Fibroblast of lung (primary cell): ENCODE data around the gene NR6A1. TPM values are rescaled to one million over a fixed set of nuclear protein-coding genes. Genes with fewer than 3 reads are reported as not detected.
A peak's percentile ranks its signal among the peaks of the same experiment; 100 is the strongest.

Experiments used
- DNase-seq, 2 donors: peaks; one replicate each; pipeline versions ENCODE4 v3.0.0 to v3.0.0-alpha.2; 2010; ENCODE audit warnings: low read depth in 2 of 2
- H2AFZ ChIP-seq: 2 replicates; pipeline ENCODE4 v1.5.1; 2012; ENCODE audit warnings: low read length, control low read depth, inconsistent platforms
- H3K27ac ChIP-seq: 2 replicates; pipeline ENCODE4 v1.5.1; 2011; ENCODE audit warnings: low read length, control low read depth; ENCODE audit not compliant: insufficient read depth
- H3K27me3 ChIP-seq: 2 replicates; pipeline ENCODE4 v1.5.1; 2011; ENCODE audit warnings: mild to moderate bottlenecking, low read length; ENCODE audit not compliant: control insufficient read depth, insufficient read depth
- H3K36me3 ChIP-seq: 2 replicates; pipeline ENCODE4 v1.5.1; 2011; ENCODE audit warnings: low read length; ENCODE audit not compliant: control insufficient read depth, insufficient read depth
- H3K4me1 ChIP-seq: 2 replicates; pipeline ENCODE4 v1.5.1; 2011; ENCODE audit warnings: low read length; ENCODE audit not compliant: control insufficient read depth, insufficient read depth; ENCODE audit errors: extremely low read depth
- H3K4me2 ChIP-seq: 2 replicates; pipeline ENCODE4 v1.5.1; 2011; ENCODE audit warnings: low read length, control low read depth; ENCODE audit not compliant: insufficient read depth; ENCODE audit errors: extremely low read depth
- H3K4me3 ChIP-seq, 4 experiments: fragments of 200-600 bp in 1 of 4; sonication (generic) in 1 of 4; replicated peaks in 1 of 4; 2 replicates each; pipeline ENCODE4 v1.5.1; 2011 to 2016; ENCODE audit warnings: low read length in 4 of 4, low read depth in 3 of 4, mild to moderate bottlenecking in 3 of 4, control low read depth in 2 of 4, inconsistent platforms in 1 of 4, mixed read lengths in 1 of 4; ENCODE audit not compliant: insufficient read depth in 1 of 4; ENCODE audit errors: control extremely low read depth in 1 of 4
- H3K79me2 ChIP-seq: 2 replicates; pipeline ENCODE4 v1.5.1; 2012; ENCODE audit warnings: mild to moderate bottlenecking, low read length, inconsistent platforms; ENCODE audit not compliant: control insufficient read depth, insufficient read depth
- H3K9ac ChIP-seq: 2 replicates; pipeline ENCODE4 v1.5.1; 2011; ENCODE audit warnings: mild to moderate bottlenecking, low read length, control low read depth; ENCODE audit not compliant: insufficient read depth
- H3K9me3 ChIP-seq: 2 replicates; pipeline ENCODE4 v1.5.1; 2012; ENCODE audit warnings: low read depth, low read length; ENCODE audit not compliant: control insufficient read depth, insufficient read depth
- H4K20me1 ChIP-seq: 2 replicates; pipeline ENCODE4 v1.5.1; 2011; ENCODE audit warnings: low read length; ENCODE audit not compliant: control insufficient read depth, insufficient read depth; ENCODE audit errors: extremely low read depth
- EZH2 ChIP-seq: IDR thresholded peaks from 2 replicates; pipeline ENCODE4 v1.5.1; 2012; ENCODE audit warnings: low read length, control low read depth, mild to moderate bottlenecking; ENCODE audit errors: missing control alignments
- polyA plus RNA-seq, 2 donors: library from polyadenylated mRNA; depleted of rRNA in 1 of 2; stranded (reverse) in 1 of 2; unstranded in 1 of 2; fragments of >200 nt; gene quantifications; 2 replicates each; pipeline ENCODE4 v1.2.1, GENCODE V29; 2011 to 2012; ENCODE audit warnings: missing spikeins in 1 of 2
- total RNA-seq: library from RNA; depleted of rRNA; stranded (reverse); fragments of >200 nt; gene quantifications from 2 replicates; pipeline ENCODE4 v1.2.1, GENCODE V29; 2014
- TF ChIP-seq, protein P1 (sequence below), 2 donors: IDR thresholded peaks in 1 of 2; conservative IDR thresholded peaks in 1 of 2; 1 replicate in 1 of 2; 2 replicates in 1 of 2; pipeline ENCODE4 v1.5.1; 2011 to 2012; ENCODE audit warnings: low read length in 2 of 2, control low read depth in 1 of 2, inconsistent platforms in 1 of 2, low read depth in 1 of 2, mild to moderate bottlenecking in 1 of 2

NR6A1 gene
- total and polyA plus RNA-seq, 2 donors (not counting 1 experiment from before 2014, with no cell fraction given) = 0.07 to 0.50 TPM

DNA sequence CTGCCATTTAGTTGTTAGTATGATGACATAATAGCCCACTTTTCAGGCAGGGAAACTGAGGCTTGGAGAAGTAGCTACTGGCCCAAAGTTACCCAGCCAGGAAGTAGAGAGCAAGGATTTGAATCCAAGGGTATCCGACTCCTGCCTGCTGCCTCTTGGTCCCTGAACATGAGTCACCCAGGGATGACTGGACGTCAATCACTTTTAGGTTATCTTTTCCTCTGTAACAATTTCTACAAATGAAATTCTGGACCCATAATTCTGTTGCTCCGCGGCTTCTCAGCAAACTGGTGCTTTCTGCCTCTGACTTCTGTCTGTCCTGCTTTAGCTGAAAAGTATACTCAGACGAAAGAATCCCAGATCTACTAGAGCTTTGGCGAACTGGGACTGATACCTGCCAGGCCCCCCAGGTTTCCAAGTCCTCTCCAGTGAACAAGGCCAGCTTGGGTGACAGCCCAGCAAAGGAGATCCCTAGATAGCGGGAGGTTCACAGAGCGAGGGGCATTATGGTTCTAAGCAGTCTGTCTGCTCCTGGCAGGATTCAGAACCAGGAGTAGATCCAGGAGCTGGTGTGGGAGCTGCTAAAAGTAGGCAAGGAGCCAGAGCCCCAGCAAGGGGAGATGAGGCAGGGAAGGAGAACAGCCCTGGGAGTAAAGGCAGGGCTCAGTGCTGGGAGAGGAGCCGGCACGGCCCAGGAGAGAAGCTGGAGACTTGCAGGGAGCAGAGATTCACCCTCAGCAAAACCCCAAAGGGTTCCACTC lies 26.4 kb upstream of the NR6A1 start:
- Histone ChIP-seq H2AFZ (no peak overlapping the region), H3K4me1 (no peaks in the 10 kb centered on the region), H3K36me3 (no peaks in the 10 kb centered on the region), H3K27ac (no peak overlapping the region), H3K9ac (no peak overlapping the region), H3K27me3 (peaks cover 5% of the 10 kb centered on the region), H4K20me1 (no peaks in the 10 kb centered on the region), H3K79me2 (no peaks in the 10 kb centered on the region), H3K4me3 (no peak overlapping the region), H3K9me3 (no peaks in the 10 kb centered on the region), H3K4me2 (no peak overlapping the region)
- DNase-seq = peak in 1 of 2 donors; percentile 56
- no peak for TF ChIP-seq EZH2
- TF ChIP-seq, protein P1, sequence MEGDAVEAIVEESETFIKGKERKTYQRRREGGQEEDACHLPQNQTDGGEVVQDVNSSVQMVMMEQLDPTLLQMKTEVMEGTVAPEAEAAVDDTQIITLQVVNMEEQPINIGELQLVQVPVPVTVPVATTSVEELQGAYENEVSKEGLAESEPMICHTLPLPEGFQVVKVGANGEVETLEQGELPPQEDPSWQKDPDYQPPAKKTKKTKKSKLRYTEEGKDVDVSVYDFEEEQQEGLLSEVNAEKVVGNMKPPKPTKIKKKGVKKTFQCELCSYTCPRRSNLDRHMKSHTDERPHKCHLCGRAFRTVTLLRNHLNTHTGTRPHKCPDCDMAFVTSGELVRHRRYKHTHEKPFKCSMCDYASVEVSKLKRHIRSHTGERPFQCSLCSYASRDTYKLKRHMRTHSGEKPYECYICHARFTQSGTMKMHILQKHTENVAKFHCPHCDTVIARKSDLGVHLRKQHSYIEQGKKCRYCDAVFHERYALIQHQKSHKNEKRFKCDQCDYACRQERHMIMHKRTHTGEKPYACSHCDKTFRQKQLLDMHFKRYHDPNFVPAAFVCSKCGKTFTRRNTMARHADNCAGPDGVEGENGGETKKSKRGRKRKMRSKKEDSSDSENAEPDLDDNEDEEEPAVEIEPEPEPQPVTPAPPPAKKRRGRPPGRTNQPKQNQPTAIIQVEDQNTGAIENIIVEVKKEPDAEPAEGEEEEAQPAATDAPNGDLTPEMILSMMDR (conservative IDR thresholded peaks at IDR 0.05 in 1 of 2, IDR thresholded peaks at IDR 0.05 in 1 of 2; ENCODE audit: low read depth in 1 of 2, low read length in 2 of 2) = no peak

GRCh38 chr9:124795881-124796431 lies 24.8 kb upstream of the NR6A1 start:
- TF ChIP-seq, protein P1 (conservative IDR thresholded peaks at IDR 0.05 in 1 of 2, IDR thresholded peaks at IDR 0.05 in 1 of 2; ENCODE audit: low read depth in 1 of 2, low read length in 2 of 2) = no peak
- no peak for TF ChIP-seq EZH2
- H2AFZ ChIP-seq = no peak overlapping the region
- H3K4me3 ChIP-seq = no peak overlapping the region
- no peaks in the 10 kb centered on the region for H3K36me3 ChIP-seq
- H3K4me2 ChIP-seq = no peak overlapping the region
- peak in 1 of 2 donors; percentile 55 for DNase-seq
- H3K9ac ChIP-seq = no peak overlapping the region
- no peaks in the 10 kb centered on the region for H3K4me1 ChIP-seq
- H3K9me3 ChIP-seq = no peaks in the 10 kb centered on the region
- peaks cover 5% of the 10 kb centered on the region for H3K27me3 ChIP-seq
- H3K27ac ChIP-seq = no peak overlapping the region
- no peaks in the 10 kb centered on the region for H3K79me2 ChIP-seq
- H4K20me1 ChIP-seq = no peaks in the 10 kb centered on the region

DNA sequence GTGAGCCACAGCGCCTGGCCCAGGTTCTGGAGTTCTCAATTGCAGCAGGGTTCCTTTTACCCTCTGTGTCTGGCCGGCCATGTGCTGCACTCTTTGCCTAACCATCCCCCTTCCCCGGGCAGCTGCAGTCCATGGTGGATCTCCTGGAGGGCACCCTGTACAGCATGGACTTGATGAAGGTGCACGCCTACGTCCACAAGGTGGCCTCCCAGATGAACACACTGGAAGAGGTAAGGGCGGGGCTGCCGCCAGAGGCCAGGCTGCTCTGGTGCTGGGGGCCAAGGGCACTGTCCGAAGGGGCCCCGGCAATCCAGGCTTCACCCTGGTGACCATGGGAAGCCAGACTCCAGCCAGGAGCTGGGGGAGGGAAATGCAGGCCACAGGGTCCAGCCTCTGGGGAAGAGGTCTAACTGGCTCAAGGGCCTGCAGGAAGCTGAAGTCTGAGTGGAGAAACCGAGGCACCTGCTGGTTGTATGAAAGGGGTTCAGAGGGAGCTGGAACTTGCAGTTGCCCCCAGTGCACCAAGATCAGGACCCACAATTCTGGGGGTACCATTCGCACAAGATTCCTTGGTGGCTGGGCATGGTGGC lies 23.9 kb upstream of the NR6A1 start:
- H3K9ac ChIP-seq = no peak overlapping the region
- H3K4me2 ChIP-seq = no peak overlapping the region
- H3K9me3 ChIP-seq = no peaks in the 10 kb centered on the region
- no peaks in the 10 kb centered on the region for H4K20me1 ChIP-seq
- H3K4me3 ChIP-seq = no peak overlapping the region
- peaks cover 5% of the 10 kb centered on the region for H3K27me3 ChIP-seq
- TF ChIP-seq, protein P1 (conservative IDR thresholded peaks at IDR 0.05 in 1 of 2, IDR thresholded peaks at IDR 0.05 in 1 of 2; ENCODE audit: low read depth in 1 of 2, low read length in 2 of 2) = no peak
- no peak for TF ChIP-seq EZH2
- no peaks in the 10 kb centered on the region for H3K4me1 ChIP-seq
- DNase-seq = no peak
- H3K36me3 ChIP-seq = no peaks in the 10 kb centered on the region
- H2AFZ ChIP-seq = no peak overlapping the region
- H3K27ac ChIP-seq = no peak overlapping the region
- no peaks in the 10 kb centered on the region for H3K79me2 ChIP-seq
